ENCODE data around the gene CACNB4.
A peak's percentile ranks its signal among the peaks of the same experiment; 100 is the strongest.
"Not testable (repeated sequence)": the region's sequence is repeated elsewhere in the genome, so short reads cannot be mapped to it uniquely, and the experiment has no call there.

The CACNB4 gene

DNA sequence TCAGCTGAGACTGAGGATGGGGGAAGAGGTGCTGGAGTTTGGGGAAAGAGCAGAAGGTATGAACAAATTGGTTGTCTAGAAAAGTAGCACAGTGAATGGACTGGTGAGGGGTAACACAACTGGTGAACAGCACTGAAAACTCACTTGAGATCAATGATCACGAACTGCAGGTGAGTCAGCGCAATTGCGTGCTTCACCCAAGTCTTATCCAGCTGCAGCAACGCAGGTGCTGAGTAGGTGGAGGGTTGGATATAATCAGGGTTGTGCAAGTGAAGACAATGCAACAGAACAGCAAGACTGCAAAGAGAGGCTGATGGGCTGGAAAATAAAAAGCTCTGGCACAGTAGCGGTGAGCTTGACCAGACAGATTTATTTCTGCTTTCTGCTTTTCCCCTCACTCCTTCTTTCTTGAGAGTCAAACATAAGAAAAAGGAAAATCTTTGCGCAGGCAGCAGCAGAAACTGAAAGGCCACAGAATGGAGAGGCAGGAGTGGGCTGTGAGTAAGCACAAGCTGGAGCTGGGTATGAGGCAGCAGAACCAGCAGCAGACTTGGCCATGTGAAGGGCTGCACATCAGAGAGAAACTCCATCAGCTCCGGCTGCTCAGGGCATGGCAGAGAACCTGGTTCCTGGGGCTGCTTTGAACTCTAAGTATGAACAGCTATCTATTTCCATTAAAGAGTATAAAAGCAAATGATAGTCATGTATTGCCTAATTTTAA is 171.2 kb downstream of the CACNB4 start:
- Histone ChIP-seq H3K27ac (peak overlapping the region in 15 of 21 experiments; percentile 26 to 78 (median 72)), H3K4me3 (peak overlapping the region in 1 of 7 experiments; percentile 15)

DNA sequence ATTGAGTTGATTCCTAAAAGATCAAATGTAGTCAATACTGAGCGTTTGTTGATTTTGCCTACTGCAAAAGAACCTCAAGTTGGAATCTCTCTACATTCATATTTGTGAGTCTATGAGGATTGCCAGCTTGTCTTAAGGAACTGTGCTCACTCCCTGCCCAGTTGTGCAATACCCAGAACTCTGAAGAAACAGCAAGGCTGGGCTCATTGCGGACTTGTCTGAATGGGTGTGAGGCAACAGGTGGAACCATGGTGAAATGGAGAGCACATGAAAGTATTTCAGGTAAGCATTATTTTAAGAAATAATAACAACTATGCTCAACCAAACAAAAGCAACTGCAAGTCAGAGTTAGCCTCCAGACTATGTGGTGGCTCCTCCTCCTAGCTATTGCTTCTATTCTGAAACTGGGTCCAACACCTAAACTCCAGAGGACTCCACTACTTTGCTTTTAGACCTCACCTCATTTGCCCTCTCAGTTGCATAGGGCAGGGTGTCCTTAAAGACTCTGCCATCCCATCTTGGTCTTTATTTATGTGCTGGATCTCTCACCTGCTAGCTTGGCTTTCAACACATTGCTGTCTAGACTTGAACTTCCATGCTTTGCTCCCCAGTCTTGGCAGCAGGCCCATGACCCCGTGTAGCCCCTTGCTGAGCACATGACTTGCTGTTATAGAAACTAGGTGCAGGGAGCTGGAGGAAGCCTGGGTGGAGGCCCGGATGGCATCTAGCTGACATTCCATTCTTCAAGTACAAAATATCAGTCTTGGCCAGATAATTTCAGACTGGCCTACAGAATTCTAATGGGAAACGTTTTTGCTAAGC is 175.8 kb downstream of the CACNB4 start:
- no peak overlapping the region for H3K4me3 ChIP-seq
- peak overlapping the region in 15 of 21 experiments; percentile 6 to 80 (median 47) for H3K27ac ChIP-seq

DNA sequence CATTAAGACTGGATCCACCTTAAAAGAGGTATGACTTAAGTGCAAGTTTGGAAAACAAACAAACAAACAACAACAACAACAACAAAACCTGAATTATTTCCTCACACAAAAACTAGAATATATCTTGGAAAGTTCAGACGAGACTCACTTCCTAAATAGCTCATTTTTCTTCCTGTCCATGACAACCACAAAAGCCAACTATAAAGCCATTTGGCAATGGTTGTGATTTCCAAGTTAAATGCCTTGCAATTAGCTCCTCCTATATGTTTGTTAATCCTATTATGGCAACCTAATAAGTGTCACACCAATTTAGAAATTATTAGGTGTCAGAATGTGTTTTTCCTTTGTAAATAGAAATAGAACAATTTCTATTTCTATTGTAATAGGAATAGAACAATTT is 179.1 kb downstream of the CACNB4 start:
- H3K4me3 ChIP-seq = no peak overlapping the region
- H3K27ac ChIP-seq = no peak overlapping the region

DNA sequence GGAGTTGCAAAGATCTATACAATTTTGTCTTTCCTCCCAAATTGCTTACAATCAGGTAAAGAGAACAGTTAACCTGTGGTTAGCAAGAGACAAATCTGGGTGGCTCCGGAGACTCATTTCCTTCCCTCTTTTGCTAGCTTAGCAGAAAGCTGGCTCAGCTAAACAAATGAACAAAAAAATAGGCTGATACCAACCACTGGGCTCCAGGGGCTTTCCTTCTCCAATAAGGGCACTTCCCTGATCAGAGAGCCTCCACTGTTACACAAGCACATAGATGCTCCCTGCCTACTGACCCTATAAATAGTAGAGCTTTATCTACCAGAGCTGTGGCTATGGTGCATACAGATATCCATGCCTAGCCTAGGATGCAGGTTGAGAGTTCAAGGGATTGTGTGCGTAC is 180.5 kb downstream of the CACNB4 start:
- Histone ChIP-seq H3K27ac (peak overlapping the region in 4 of 21 experiments; percentile 9 to 50 (median 25)), H3K4me3 (no peak overlapping the region)

DNA sequence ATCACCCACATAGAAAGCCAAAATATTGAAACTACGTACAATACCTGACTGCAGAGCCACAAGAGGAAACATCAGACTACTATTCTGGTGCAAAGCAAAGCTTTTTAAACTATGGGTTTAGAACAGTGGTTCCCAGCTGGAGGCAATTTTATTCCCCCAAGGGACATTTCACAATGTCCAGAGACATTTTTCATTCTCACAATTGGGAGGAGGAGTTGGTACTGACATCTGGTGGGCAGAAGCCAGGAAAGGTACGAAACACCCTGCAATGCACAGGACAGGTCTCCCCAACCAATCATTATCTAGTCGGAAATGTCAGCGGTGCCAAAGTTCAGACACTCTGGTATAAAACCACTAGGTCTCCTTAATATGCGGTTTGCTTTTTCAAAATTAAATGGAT is 182.2 kb downstream of the CACNB4 start:
- Histone ChIP-seq H3K27ac (peak overlapping the region in 2 of 21 experiments; percentile 12 to 31), H3K4me3 (no peak overlapping the region)

DNA sequence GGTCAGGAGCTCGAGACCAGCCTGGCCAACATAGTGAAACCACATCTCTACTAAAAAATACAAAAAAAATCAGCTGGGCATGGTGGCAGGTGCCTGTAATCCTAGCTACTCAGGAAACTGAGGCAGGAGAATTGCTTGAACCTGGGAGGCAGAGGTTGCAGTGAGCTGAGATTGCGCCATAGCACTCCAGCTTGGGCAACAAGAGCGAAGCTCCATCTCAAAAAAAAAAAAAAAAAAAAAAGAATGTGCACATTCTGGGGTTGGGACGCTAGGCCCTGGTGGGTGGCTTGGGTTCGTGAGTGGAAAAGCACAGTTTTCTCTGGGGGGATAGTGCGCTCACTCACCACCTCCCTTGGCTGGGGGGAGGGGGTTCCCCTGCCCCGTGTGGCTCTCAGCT is 183.2 kb downstream of the CACNB4 start:
- not testable (repeated sequence) for H3K27ac ChIP-seq, H3K4me3 ChIP-seq

DNA sequence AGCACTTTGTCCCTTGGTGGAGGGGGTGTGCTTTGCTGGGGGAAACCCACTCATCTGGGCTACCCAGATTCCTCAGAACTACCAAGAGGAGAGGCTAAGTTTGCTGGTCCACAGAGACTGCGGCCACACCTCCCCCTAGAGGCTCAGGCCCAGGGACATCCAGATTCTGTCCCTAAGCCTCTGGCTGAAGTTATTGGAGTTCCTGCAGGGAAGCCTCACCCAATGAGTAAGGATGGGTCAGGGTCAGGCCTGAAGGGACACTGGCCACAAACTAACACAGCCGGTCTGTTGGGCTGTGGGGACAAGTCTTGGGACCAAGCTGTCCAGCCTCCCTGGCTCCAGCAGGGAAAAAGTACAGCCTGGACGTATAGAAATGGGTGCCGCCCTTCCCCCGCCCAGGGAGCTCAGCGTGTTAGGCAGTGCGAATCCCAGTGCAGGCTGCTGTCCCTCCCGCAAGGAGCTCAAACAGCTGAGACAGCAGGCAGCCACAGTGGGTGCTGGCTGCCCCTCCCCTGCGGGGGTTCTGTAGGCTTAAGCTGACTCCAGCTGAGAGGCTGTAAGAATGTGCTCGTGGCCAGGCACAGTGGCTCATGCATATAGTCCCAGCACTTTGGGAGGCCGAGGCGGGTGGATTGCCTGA is 183.7 kb downstream of the CACNB4 start:
- no peak overlapping the region for H3K4me3 ChIP-seq
- H3K27ac ChIP-seq = no peak overlapping the region

DNA sequence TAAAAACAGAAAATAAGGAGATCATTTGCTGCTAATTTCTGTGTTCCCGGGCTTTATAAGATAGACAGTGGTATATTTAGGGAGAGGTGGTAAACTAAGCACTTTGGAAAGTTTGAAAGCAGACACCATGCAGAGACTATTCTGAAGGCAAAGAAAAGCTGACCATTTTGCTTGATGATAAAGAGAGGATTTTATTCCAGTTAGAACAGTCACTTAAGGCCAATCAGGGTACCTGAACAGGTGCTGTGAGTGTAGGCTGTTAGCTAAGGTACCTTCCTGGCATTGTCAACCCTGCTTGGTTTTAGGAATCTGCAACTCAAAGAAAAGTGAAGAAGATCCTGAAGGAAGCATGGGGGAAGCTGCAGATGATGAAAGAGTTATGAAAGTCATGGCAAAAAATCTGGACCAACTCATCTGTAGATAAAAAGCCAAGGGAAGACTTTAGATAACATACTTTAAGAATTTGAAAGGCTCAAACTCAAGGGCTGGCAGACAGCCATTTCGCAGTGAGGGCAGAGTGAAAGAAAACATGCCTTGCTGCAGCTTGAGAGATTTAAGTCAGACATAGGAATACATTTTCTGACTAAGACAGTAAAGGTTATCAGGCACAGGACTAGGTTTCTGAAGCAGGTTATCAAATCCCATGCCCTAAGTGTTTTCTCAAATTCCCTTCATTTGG is 190.5 kb downstream of the CACNB4 start:
- Histone ChIP-seq H3K4me3 (no peak overlapping the region), H3K27ac (peak overlapping the region in 4 of 21 experiments; percentile 1 to 11 (median 6))

DNA sequence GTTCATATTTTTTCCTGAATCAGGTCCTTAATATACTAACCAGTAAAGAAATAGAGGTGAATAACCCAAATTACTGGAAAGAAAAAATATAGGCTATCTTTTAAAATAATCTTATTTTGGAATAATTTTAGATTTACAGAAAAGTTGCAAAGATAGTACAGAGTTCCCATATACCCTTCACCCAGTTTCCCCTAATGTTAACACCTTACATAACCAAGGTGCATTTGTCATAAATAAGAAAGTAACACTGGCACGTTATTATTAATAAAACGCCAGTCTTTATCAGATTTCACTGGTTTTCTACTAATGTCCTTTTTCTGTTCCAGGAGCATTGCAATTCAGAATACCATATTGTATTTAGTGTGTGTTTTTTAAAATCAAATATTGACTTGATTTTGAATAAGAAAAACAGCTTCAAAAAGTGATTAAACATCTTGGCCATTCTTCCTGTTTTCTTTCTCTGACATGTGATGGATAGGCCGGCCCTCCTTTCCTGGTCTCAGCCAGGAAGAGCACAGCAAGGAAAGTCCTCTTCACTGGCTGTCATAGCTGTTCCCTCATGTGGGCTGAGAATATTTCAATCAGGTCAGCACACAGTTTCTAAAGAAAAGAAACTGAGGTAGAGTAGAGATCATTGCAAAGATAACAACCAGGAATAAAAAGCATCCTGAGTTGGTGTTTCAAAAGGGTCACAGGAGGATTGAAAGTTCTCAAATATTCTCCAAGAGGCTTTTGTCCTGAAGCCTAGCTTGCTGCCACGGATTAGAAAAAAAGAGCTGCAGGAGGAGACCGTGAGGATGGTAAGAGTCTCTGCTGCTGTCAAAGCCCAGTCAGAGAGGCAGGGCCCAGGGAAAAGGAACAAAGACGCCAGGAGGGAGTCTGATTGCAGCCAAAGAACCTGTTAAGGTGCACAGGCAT is 191.3 kb downstream of the CACNB4 start:
- Histone ChIP-seq H3K4me3 (no peak overlapping the region), H3K27ac (peak overlapping the region in 4 of 21 experiments; percentile 1 to 11 (median 6))

DNA sequence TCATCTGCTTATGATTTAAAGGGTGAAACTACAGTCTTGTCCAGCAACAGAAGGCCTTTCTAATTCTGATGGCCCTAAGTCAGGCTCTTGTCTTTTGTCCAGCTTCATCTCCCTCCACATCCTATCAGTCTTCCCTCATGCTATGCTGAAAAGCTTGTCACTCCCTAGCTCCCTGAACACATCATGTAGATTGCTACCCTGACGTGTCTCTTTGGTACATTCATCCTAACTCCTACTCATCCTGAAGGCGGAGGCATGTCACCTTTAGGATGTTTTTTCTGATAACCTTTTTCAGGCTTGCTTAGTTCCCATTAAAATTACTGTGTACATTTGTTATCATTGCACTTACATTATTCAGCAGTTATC is 192.2 kb downstream of the CACNB4 start:
- Histone ChIP-seq H3K4me3 (no peak overlapping the region), H3K27ac (no peak overlapping the region)

DNA sequence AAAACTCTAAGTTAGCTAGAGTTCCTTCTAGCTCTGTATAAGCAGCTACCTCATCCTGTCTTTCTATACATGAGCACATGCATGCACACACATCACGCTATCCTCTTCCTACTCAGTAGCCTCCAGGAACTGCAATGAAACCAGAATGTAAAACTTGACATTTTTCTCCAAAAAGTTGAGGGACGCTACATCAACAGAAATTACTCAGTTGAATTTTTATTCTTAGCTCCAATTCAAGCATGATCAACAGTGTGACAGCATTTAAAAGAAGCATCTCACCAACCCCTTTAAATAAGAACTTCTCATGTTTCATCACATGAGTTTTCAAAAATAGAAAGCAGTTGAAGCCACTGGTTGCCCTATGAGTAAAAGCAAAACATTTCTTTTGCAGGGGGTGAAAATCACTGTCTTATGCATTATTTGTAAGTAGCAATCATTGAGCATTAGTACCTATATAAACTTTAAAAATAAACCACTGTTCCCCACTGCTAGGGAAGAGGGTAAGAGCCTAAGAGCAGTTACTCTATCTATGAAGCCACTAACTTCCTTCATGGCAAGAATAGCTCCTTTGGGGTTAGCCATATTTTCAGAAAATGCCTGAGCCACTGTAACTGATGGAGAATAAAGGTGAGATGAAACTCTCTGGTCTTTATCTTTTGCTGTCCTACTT is 192.7 kb downstream of the CACNB4 start:
- Histone ChIP-seq H3K27ac (peak overlapping the region in 1 of 21 experiments; percentile 16), H3K4me3 (no peak overlapping the region)

DNA sequence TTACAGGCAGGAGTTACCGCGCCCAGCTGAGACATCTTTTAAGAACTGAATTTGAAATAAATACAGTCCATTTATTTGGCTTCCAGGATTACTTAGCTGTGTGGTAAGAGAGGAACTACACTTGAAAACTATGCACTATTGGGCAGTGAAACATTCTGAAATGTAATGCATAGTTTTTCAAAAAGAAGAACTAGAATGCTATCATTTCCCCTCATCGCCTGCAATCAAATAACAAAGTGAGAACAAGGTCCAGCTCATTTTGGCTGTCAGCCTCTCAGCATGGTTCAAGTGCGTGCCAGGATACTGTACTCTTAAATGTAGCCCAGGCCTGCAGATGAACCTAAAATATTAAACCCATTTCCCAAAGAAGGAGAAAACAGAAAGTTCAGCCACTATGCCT is 194.0 kb downstream of the CACNB4 start:
- Histone ChIP-seq H3K4me3 (no peak overlapping the region), H3K27ac (peak overlapping the region in 1 of 21 experiments; percentile 21)

DNA sequence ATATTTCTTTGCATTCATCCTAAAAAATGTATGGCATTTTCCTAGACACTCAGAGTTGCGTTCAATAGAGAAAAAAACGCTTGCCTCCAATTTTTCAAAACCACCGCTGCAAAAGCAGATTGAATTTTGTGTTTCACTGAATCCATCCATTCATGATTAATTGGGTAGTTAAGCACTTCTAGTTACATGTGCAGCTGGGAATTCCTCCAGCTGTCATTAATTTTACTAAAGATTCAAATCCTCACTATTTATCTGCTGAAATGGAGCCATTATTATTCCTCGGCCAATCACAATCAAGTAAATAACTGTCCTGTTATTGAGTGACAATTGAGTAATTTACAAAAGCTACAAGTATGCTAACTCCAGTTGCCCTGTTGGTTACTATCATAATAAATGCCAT is 194.8 kb downstream of the CACNB4 start:
- no peak overlapping the region for H3K27ac ChIP-seq
- no peak overlapping the region for H3K4me3 ChIP-seq

DNA sequence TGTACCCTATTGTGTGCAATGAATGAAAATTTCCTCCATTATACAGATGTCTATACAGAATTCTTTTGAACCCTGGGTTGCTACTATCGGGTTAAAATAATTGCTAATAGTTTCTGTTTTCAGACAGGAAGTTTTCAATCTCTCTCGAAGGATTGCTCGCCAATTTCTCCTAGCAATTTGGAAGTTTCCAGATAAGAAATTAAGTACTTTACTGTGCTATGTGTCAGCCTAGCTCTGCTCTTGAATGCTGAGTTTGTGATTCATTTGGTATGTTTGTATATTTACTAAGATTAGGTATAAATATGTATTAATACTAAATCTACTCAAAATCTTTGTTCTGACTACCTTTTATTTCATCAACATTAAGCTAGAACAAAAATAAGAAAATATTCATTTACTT is 196.0 kb downstream of the CACNB4 start:
- no peak overlapping the region for H3K4me3 ChIP-seq
- H3K27ac ChIP-seq = no peak overlapping the region

DNA sequence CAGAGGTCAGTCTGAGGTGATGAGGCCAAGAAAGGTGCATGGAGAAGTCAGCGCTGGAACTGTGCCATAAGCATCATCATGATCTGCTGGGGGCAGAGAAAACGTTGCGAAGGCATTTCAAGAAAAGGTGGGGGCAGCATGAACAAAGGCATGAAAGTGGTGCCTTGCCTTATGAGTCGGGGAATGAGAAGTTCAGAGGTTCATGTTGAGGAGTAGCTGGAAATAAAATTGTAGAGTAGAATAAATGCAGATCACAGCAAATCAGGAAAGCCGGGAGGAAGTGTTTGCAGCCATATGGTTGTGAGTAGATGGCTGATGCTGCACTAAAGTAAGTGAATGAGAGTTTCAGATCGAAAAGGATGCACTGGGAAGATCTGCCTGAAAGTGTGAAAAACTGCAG is 198.5 kb downstream of the CACNB4 start:
- Histone ChIP-seq H3K4me3 (no peak overlapping the region), H3K27ac (no peak overlapping the region)

DNA sequence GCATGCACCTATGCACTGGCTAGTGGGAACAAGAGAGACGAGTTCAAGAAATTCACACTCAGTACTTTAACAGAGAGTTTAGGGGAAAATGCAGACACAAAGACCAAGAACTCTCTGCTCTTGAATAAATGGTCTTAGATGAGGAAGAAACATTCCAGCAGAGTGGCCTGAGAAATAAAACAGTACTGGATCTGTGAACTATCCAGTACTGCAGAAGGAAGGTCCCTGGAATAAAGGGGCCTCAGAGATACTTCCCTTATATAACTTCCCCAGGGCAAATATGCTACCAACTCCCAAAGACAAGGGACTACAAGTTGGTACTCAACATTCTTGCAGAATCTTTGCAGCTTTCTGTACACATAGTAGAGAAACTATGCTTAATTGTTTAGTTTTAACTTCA is 199.7 kb downstream of the CACNB4 start:
- Histone ChIP-seq H3K4me3 (no peak overlapping the region), H3K27ac (no peak overlapping the region)

DNA sequence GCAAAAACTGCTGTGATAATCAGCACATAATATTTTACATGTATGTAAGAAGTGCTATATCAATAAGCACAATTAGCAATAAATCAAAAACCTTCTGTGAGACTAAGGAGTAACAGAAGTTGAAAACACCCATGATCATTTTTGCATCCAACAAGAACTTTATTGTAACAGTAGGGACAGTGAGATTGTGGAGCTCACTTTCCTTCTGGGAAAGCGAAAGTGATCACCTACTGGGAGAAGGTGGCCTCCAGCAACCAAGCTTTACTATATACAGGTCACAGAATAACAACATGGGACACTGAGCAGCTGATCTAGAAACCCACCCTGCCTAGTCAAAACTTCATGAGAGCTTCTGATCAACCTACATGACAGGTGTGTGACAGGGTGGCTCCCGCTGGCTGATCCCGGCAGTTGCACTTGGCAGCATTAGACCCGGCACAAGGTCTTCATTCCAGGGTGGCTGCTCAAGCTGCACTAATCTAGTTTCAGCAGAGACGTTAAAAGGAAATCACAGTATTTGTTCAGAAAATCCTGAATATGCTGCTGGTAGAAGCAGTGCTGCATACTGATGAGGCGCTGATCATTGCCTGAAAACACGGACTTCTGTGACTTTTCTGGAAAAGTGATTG is 207.2 kb downstream of the CACNB4 start:
- H3K4me3 ChIP-seq = no peak overlapping the region
- H3K27ac ChIP-seq = no peak overlapping the region

DNA sequence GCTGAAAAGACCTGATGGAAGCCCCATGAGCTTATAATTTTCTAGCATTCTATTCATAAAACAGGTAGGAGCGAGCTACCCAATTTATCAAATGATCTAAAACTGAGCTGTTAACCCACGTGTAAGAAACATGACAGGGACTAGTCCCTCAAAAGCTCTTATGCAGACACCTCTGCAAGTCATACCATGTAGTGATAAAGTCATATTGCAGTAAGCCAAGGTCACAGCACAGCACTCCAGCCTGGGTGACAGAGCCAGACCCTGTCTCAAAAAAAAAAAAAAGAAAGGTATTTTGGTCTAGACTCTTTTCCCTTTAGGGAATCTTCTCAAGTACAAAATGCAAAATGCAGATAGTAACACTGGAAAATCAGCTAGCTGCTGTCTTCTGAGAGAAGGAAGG is 211.7 kb downstream of the CACNB4 start:
- H3K27ac ChIP-seq = no peak overlapping the region
- H3K4me3 ChIP-seq = no peak overlapping the region
